GM12892 (cell line): ENCODE data around the gene TMEM9.

Experiments used
- POLR2A ChIP-seq: IDR thresholded peaks from 2 replicates; pipeline ENCODE4 v1.6.1; 2011; ENCODE audit warnings: low read depth, low read length, control low read depth
- POLR2AphosphoS5 ChIP-seq: IDR thresholded peaks from 2 replicates; pipeline ENCODE4 v1.6.1; 2011; ENCODE audit warnings: low read depth, low read length, control low read depth

- TF ChIP-seq POLR2A (no peak), POLR2AphosphoS5 (no peak)
Observed at GRCh38 chr1:201111672-201112071, 42.6 kb downstream of the TMEM9 start.
